Measurements from ENCODE around the gene TBC1D22A. TPM values are rescaled to one million over a fixed set of nuclear protein-coding genes. Genes with fewer than 3 reads are reported as not detected.

The TBC1D22A gene
- total RNA-seq, 2 donors from 2014 or later = 28.9 to 31.3 TPM

- Histone ChIP-seq H3K4me3 (no peak overlapping the region), H3K4me1 (ENCODE audit: control insufficient read depth in 1 of 2, low read depth in 2 of 2) (no peaks in the 10 kb centered on the region), H3K27ac (no peak overlapping the region), H3K9me3 (peaks cover 4% of the 10 kb centered on the region), H3K27me3 (replicated peaks; ENCODE audit: insufficient read depth) (no peaks in the 10 kb centered on the region), H3K36me3 (no peaks in the 10 kb centered on the region)
- ATAC-seq (ENCODE audit: insufficient number of reproducible peaks, low FRiP score, low read depth) = no peak
- TF ChIP-seq, protein P1, sequence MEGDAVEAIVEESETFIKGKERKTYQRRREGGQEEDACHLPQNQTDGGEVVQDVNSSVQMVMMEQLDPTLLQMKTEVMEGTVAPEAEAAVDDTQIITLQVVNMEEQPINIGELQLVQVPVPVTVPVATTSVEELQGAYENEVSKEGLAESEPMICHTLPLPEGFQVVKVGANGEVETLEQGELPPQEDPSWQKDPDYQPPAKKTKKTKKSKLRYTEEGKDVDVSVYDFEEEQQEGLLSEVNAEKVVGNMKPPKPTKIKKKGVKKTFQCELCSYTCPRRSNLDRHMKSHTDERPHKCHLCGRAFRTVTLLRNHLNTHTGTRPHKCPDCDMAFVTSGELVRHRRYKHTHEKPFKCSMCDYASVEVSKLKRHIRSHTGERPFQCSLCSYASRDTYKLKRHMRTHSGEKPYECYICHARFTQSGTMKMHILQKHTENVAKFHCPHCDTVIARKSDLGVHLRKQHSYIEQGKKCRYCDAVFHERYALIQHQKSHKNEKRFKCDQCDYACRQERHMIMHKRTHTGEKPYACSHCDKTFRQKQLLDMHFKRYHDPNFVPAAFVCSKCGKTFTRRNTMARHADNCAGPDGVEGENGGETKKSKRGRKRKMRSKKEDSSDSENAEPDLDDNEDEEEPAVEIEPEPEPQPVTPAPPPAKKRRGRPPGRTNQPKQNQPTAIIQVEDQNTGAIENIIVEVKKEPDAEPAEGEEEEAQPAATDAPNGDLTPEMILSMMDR (IDR thresholded peaks at IDR 0.05) = no peak
- DNase-seq (ENCODE audit: low spot score) = no peak
Measured at GRCh38 chr22:46875089-46875488, 112.6 kb downstream of the TBC1D22A start.

DNA sequence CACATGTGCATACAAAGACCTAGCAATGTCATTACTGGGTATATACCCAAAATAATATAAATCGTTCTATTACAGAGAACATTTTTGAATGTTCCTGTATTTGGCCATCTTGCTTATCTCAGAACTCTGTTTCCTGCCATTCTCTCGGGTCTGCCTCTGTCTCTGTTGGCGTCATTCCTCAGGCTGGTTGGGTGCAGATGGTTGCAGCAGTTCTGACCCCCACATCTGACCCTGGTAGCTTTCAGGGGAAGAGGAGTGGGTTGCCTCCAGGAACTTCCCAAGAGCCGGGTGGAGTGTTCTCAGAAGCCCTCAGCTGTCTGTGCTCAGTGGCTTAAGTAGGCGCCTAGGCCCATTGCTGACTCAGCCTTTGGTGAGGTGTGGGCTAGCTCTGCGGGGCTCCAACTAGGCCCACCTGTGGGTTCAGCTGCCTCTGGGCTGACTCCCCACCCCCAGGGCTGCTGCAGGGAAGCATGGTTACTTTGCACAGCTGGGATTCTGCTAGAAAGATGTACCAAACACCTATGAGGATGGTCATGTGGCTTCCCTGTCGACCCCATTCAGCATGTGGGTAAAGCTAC, 114.0 kb downstream of the TBC1D22A start:
- Histone ChIP-seq H3K36me3 (no peaks in the 10 kb centered on the region), H3K9me3 (peaks cover 1% of the 10 kb centered on the region), H3K4me3 (no peak overlapping the region), H3K4me1 (ENCODE audit: control insufficient read depth in 1 of 2, low read depth in 2 of 2) (no peaks in the 10 kb centered on the region), H3K27me3 (replicated peaks; ENCODE audit: insufficient read depth) (no peaks in the 10 kb centered on the region), H3K27ac (no peak overlapping the region)
- TF ChIP-seq, protein P1 (IDR thresholded peaks at IDR 0.05) = no peak
- ATAC-seq (ENCODE audit: insufficient number of reproducible peaks, low FRiP score, low read depth) (no peak), DNase-seq (ENCODE audit: low spot score) (no peak)

GRCh38 chr22:46878191-46878948, 115.9 kb downstream of the TBC1D22A start:
- H3K9me3 ChIP-seq = no peaks in the 10 kb centered on the region
- DNase-seq (ENCODE audit: low spot score) (no peak), ATAC-seq (ENCODE audit: insufficient number of reproducible peaks, low FRiP score, low read depth) (no peak)
- no peaks in the 10 kb centered on the region for H3K4me1 ChIP-seq (ENCODE audit: control insufficient read depth in 1 of 2, low read depth in 2 of 2)
- H3K36me3 ChIP-seq = no peaks in the 10 kb centered on the region
- no peak overlapping the region for H3K27ac ChIP-seq
- no peak overlapping the region for H3K4me3 ChIP-seq
- no peaks in the 10 kb centered on the region for H3K27me3 ChIP-seq (replicated peaks; ENCODE audit: insufficient read depth)
- TF ChIP-seq, protein P1 (IDR thresholded peaks at IDR 0.05) = no peak

DNA sequence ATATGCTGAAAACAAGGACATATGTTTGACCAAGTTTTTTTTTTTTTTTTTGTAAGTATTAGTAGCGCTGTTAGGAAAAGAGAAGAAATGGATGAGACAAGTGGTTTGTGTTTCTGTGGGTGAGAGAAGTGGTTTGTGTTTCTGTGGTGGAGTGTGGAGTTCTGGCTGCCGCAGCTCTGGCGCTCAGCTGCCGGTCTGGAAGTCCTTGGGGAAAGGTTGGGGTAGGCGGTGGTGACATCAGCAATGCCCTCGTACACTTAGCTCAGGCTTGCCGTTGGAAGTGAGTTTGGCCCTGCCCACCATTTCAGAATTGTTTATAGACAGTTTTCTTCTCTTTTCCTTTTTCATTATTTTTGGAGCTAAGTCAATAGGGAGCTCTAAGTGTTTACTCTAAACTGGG, 116.6 kb downstream of the TBC1D22A start:
- Histone ChIP-seq H3K4me1 (ENCODE audit: control insufficient read depth in 1 of 2, low read depth in 2 of 2) (no peaks in the 10 kb centered on the region), H3K27ac (no peak overlapping the region), H3K9me3 (no peaks in the 10 kb centered on the region), H3K27me3 (replicated peaks; ENCODE audit: insufficient read depth) (no peaks in the 10 kb centered on the region), H3K36me3 (no peaks in the 10 kb centered on the region), H3K4me3 (no peak overlapping the region)
- DNase-seq (ENCODE audit: low spot score) (no peak), ATAC-seq (ENCODE audit: insufficient number of reproducible peaks, low FRiP score, low read depth) (no peak)
- TF ChIP-seq, protein P1 (IDR thresholded peaks at IDR 0.05) = no peak

DNA sequence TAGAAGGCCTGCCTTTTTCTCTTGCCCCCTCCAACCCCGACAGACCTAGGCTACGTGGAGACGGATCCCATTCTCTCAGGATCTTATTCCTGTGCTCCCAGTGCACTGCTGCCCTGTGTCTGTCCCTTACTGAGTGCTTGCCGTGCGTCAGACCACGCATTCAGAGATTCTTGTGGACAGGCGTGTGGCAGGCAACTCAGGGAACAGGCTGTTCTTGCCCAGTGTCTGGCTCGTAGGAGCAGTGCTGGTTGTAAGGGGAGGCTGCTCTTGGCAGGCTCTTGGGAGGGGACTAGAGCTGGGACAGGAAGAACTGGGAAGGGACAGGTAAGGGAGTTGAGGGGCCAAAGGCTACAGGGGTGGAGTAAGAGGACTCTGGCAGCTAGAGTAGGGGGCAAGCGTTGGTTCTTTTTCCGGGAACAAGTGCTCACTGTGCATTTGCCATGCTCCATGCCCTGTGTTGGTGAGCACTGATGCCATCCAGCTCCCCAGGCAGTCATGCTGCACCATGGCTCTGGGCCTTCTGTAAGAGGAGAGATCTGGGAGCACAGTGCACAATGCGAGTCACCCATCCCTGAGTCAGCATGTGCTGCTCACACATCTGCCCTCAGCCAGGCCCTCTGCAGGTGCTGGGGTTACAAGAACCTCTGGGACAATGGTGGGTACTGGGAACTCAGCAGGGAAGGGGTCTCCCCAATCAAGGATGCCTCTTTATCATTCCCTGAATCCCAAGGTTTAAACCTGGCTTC, 119.1 kb downstream of the TBC1D22A start:
- ATAC-seq (ENCODE audit: insufficient number of reproducible peaks, low FRiP score, low read depth) = no peak
- Histone ChIP-seq H3K4me1 (ENCODE audit: control insufficient read depth in 1 of 2, low read depth in 2 of 2) (no peaks in the 10 kb centered on the region), H3K27me3 (replicated peaks; ENCODE audit: insufficient read depth) (no peaks in the 10 kb centered on the region), H3K4me3 (no peak overlapping the region), H3K27ac (no peak overlapping the region), H3K36me3 (no peaks in the 10 kb centered on the region), H3K9me3 (no peaks in the 10 kb centered on the region)
- no peak for DNase-seq (ENCODE audit: low spot score)
- TF ChIP-seq, protein P1 (IDR thresholded peaks at IDR 0.05) = no peak
